H54 (cell line): ENCODE results near the gene ARPC5.
"Not testable (repeated sequence)": the region's sequence is repeated elsewhere in the genome, so short reads cannot be mapped to it uniquely, and the experiment has no call there.

Source experiments
- DNase-seq: peaks from one replicate; pipeline ENCODE4 v3.0.0; 2011; ENCODE audit warnings: low spot score, mixed read lengths; ENCODE audit not compliant: insufficient read length
- FAIRE-seq: peaks from 3 replicates; lab custom pipeline; 2011; peaks lifted over from hg19 to GRCh38; lab: Jason Lieb, UNC
- POLR2A ChIP-seq: IDR thresholded peaks from 2 replicates; pipeline ENCODE4 v1.6.1; 2011; ENCODE audit warnings: low read depth, mild to moderate bottlenecking, low read length

Gene ARPC5

GRCh38 chr1:183635606-183636333, at the start of gene ARPC5:
TSS of gene ARPC5 (minus strand) at chr1:183635783. CDS start at chr1:183635659, 124 bp downstream.
- DNase-seq: peak; percentile 75
- TF ChIP-seq POLR2A: peak; percentile 92
- FAIRE-seq: peak; percentile 95

- no peak for TF ChIP-seq POLR2A
- DNase-seq: no peak
- peak; percentile 89 for FAIRE-seq
Observed at GRCh38 chr1:183685112-183685713, 49.6 kb upstream of the ARPC5 start.

GRCh38 chr1:183679363-183679762, 43.8 kb upstream of the ARPC5 start:
- DNase-seq, FAIRE-seq: not testable (repeated sequence)

GRCh38 chr1:183678819-183679218, 43.2 kb upstream of the ARPC5 start:
- no peak for FAIRE-seq

GRCh38 chr1:183676586-183677189, 41.1 kb upstream of the ARPC5 start:
- no peak for DNase-seq
- no peak for TF ChIP-seq POLR2A
- FAIRE-seq: peak; percentile 88

More at GRCh38 chr1:183678819-183679218, 43.2 kb upstream of the ARPC5 start:
- TF ChIP-seq POLR2A: no peak
- DNase-seq: no peak

- TF ChIP-seq POLR2A: no peak
- FAIRE-seq (no peak), DNase-seq (no peak)
Observed at GRCh38 chr1:183675883-183676585, 40.5 kb upstream of the ARPC5 start.

GRCh38 chr1:183675381-183675780, 39.8 kb upstream of the ARPC5 start:
- no peak for TF ChIP-seq POLR2A
- DNase-seq: no peak
- no peak for FAIRE-seq

GRCh38 chr1:183674886-183675285, 39.3 kb upstream of the ARPC5 start:
- no peak for TF ChIP-seq POLR2A
- no peak for FAIRE-seq
- no peak for DNase-seq

GRCh38 chr1:183674339-183674738, 38.8 kb upstream of the ARPC5 start:
- no peak for DNase-seq
- FAIRE-seq: no peak
- TF ChIP-seq POLR2A: no peak

GRCh38 chr1:183673605-183674323, 38.2 kb upstream of the ARPC5 start:
- no peak for TF ChIP-seq POLR2A
- DNase-seq: no peak
- no peak for FAIRE-seq

GRCh38 chr1:183670169-183670568, 34.6 kb upstream of the ARPC5 start:
- no peak for TF ChIP-seq POLR2A
- FAIRE-seq (no peak), DNase-seq (no peak)

- no peak for FAIRE-seq
- TF ChIP-seq POLR2A: no peak
- DNase-seq: no peak
Observed at GRCh38 chr1:183656355-183656754, 20.8 kb upstream of the ARPC5 start.

- DNase-seq: peak; percentile 21
- FAIRE-seq: peak; percentile 84
- no peak for TF ChIP-seq POLR2A
Observed at GRCh38 chr1:183655562-183656075, 20.0 kb upstream of the ARPC5 start.

- no peak for DNase-seq
- no peak for FAIRE-seq
- TF ChIP-seq POLR2A: no peak
Observed at GRCh38 chr1:183654706-183655105, 19.1 kb upstream of the ARPC5 start.
